Mesendoderm (in vitro differentiated cells): ENCODE results near the gene GLIS1.

Experiments used
- DNase-seq: peaks from one replicate; pipeline ENCODE4 v3.0.0; 2013
- H2AK5ac ChIP-seq: 2 replicates; pipeline ENCODE4 v1.6.1; 2013; ENCODE audit warnings: low read length, inconsistent platforms
- H2BK120ac ChIP-seq: 2 replicates; pipeline ENCODE4 v1.6.1; 2013; ENCODE audit warnings: low read depth, mild to moderate bottlenecking, low read length, moderate library complexity, mixed read lengths
- H2BK15ac ChIP-seq: replicated peaks from 2 replicates; pipeline ENCODE4 v1.6.1; 2013; ENCODE audit warnings: low read depth, mild to moderate bottlenecking, moderate library complexity
- H2BK5ac ChIP-seq: 2 replicates; pipeline ENCODE4 v1.6.1; 2013; ENCODE audit warnings: low read length, inconsistent platforms
- H3K18ac ChIP-seq: 2 replicates; pipeline ENCODE4 v1.6.1; 2013; ENCODE audit warnings: mild to moderate bottlenecking, low read length, mixed read lengths
- H3K23ac ChIP-seq: one replicate; pipeline ENCODE4 v1.6.1; 2013; ENCODE audit warnings: low read length
- H3K27ac ChIP-seq: 2 replicates; pipeline ENCODE4 v1.5.1; 2013; ENCODE audit warnings: low read depth, mild to moderate bottlenecking, inconsistent platforms, low read length, moderate library complexity
- H3K27me3 ChIP-seq: 2 replicates; pipeline ENCODE4 v1.6.1; 2013; ENCODE audit warnings: low read length, control low read depth, mild to moderate bottlenecking, inconsistent platforms; ENCODE audit not compliant: insufficient read depth, poor library complexity
- H3K36me3 ChIP-seq: 2 replicates; pipeline ENCODE4 v1.6.1; 2013; ENCODE audit warnings: low read length, inconsistent platforms; ENCODE audit not compliant: control insufficient read depth, insufficient read depth
- H3K4ac ChIP-seq: one replicate; pipeline ENCODE4 v1.6.1; 2013; ENCODE audit warnings: low read depth, mild to moderate bottlenecking, low read length, moderate library complexity
- H3K4me1 ChIP-seq: 2 replicates; pipeline ENCODE4 v1.6.1; 2013; ENCODE audit warnings: low read depth, low read length, inconsistent platforms; ENCODE audit not compliant: control insufficient read depth
- H3K4me2 ChIP-seq: 2 replicates; pipeline ENCODE4 v1.6.1; 2013; ENCODE audit warnings: low read length
- H3K4me3 ChIP-seq: 2 replicates; pipeline ENCODE4 v1.5.1; 2013; ENCODE audit warnings: mild to moderate bottlenecking, low read length
- H3K56ac ChIP-seq: one replicate; pipeline ENCODE4 v1.6.1; 2013; ENCODE audit warnings: low read length
- H3K79me1 ChIP-seq: 2 replicates; pipeline ENCODE4 v1.6.1; 2013; ENCODE audit warnings: low read length, inconsistent platforms
- H3K79me2 ChIP-seq: 2 replicates; pipeline ENCODE4 v1.6.1; 2013; ENCODE audit warnings: mild to moderate bottlenecking, low read length; ENCODE audit not compliant: control insufficient read depth, insufficient read depth
- H3K9ac ChIP-seq: 2 replicates; pipeline ENCODE4 v1.6.1; 2013; ENCODE audit warnings: low read length, inconsistent platforms
- H4K5ac ChIP-seq: one replicate; pipeline ENCODE4 v1.6.1; 2013; ENCODE audit warnings: low read length
- H4K8ac ChIP-seq: one replicate; pipeline ENCODE4 v1.6.1; 2013; ENCODE audit warnings: low read depth, mild to moderate bottlenecking, control low read depth, low read length, moderate library complexity
- WGBS: extraction: QIAGEN DNeasy Blood & Tissue Kit; methylation state at CpG from one replicate; pipeline ENCODE4 v1.1.7; 2013; ENCODE audit warnings: low lambda C conversion rate, missing lambda C conversion rate; ENCODE audit not compliant: insufficient coverage; ENCODE audit errors: extremely low coverage; 5-methylcytosine and 5-hydroxymethylcytosine counted together

GLIS1 gene

DNA sequence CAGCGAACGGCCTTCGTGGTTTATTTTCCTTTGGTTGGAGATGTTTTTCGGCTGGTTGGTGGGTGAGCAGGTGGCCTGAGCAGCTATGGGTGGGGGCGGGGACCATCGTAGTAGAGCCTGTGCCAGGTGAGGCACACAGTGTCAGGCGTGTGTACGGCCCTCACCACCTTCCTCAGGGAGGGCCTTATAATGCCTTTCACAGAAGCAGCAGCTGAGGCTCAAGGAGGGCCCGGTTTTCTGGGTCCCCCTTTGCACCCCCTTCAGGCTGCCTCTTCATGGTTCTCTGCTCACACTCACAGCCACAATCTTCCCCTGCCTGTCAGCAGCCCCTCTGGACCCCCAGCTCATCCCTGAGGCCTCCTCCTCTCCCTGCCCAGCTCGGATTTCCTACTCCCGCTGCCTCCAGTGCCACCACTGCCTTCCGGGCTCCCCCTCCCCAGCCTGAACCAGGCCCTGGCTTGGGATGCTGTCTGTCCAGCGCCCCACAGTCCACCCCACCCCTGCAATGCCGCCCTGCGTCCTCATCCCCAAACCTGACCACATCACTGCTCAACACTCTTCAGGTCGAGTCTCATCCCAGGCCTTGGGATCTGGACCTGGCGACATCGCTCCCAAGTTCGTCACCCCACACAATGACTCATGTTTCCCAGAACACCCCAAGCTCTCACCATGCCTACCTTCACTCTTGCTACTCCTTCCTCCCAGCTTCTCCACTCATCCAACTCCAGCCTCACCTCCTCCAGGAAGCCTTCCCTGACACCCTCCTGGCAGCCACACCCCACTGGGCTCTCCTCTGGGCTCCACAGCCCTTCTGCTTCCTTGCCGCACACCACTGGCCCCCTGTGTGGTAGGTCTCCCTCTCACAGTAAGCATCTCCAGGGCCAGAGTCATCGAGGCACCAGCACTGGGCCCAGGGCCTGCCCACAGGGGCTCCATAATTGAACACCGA lies 225.9 kb downstream of the GLIS1 start:
- no peak overlapping the region for H2AK5ac ChIP-seq

DNA sequence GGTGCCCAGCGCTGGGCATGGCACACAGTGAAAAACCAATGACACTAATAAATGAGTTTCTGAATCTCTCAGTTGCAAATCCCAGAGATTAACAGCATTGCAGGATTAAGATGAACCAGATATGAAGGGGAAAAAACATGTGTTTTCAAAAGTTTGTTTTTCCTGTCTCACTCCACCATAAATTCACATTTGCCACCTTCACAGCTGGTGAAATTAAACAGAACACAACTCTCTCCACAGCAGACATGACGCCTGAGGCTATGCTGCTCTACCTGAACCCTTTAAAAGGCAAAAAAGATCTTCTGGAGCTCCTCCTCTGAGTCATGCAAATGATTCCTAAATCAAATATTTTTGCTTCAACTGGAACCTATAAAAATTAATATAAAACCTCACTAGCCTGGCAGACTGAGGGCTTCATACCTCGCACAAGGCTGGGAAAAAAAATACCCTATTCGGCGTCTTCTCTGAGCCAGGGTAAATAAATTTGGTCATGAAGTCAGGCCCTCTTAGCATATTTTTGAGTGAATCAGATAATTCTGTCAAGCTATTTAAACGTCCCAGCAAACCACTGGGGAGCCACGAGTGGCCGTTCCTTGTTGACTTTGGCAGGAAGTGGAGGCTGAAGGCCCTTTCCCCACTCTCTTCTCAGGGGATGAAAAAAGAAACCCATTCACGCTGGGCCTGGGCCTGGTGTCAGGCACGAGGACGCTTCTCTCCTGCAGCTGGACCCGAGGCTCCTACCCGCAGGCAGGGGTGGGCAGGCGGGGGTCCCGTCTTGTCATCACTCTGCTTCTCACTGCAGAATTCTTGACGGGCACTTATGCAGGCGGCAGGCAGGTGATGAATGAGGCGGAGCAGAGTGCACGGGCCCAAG lies 226.8 kb downstream of the GLIS1 start:
- DNase-seq, result no peak
- Histone ChIP-seq H3K56ac (no peak overlapping the region), H3K23ac (no peak overlapping the region), H2BK5ac (no peak overlapping the region), H3K4me2 (no peak overlapping the region), H3K4ac (no peak overlapping the region), H4K5ac (no peak overlapping the region), H2BK15ac (no peak overlapping the region), H3K27me3 (no peaks in the 10 kb centered on the region), H3K18ac (no peak overlapping the region), H3K79me1 (no peaks in the 10 kb centered on the region), H2AK5ac (no peak overlapping the region), H3K9ac (no peak overlapping the region), H2BK120ac (no peak overlapping the region), H4K8ac (no peak overlapping the region), H3K4me1 (no peaks in the 10 kb centered on the region), H3K4me3 (no peak overlapping the region), H3K27ac (no peak overlapping the region), H3K79me2 (no peaks in the 10 kb centered on the region), H3K36me3 (no peaks in the 10 kb centered on the region)
- WGBS, result no CpG with 5 or more reads among the region's 19 CpGs

More for the DNA sequence above, 225.9 kb downstream of the GLIS1 start:
- Histone ChIP-seq H3K56ac (no peak overlapping the region), H2BK5ac (no peak overlapping the region), H3K27ac (no peak overlapping the region), H2BK120ac (no peak overlapping the region), H3K23ac (no peak overlapping the region), H2BK15ac (no peak overlapping the region), H3K4ac (no peak overlapping the region), H4K5ac (no peak overlapping the region), H3K4me2 (no peak overlapping the region), H3K79me1 (no peaks in the 10 kb centered on the region), H3K4me3 (no peak overlapping the region), H3K36me3 (no peaks in the 10 kb centered on the region), H3K9ac (no peak overlapping the region), H3K79me2 (no peaks in the 10 kb centered on the region), H3K27me3 (no peaks in the 10 kb centered on the region), H3K18ac (no peak overlapping the region), H4K8ac (no peak overlapping the region), H3K4me1 (no peaks in the 10 kb centered on the region)
- no peak for DNase-seq
- no CpG with 5 or more reads among the region's 22 CpGs for WGBS

DNA sequence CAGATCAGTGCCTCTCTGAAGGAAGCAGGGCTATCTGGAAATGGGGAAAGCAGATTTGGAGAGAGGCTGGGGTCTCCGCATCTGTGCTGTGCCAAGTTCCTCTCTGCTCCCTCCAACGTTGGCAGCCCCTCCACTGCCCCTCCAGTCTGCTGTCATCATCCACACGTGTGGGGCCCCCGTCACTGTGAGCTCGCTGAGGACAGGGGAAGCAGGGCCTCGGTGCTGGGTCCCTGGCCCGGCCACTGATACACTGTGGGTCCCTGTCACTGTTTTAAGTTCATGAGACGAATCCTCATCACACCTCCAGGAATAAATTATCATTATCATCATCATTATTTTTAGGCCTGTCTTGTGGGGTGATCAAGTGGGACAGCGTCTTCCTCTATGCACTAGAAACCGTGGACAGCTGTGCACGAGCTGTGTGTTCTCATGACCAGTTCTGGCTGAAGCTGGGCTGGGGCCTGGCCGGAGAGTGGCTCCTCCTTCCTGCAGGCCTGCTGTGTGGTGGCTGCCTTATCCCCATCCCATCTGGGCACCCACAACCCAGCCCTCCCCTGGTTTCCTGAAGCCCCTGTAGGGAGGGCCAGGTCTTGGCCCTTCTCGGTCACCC lies 227.5 kb downstream of the GLIS1 start:
- Histone ChIP-seq H2BK5ac (no peak overlapping the region), H2BK15ac (no peak overlapping the region), H3K4me1 (no peaks in the 10 kb centered on the region), H3K23ac (no peak overlapping the region), H3K79me1 (no peaks in the 10 kb centered on the region), H3K27ac (no peak overlapping the region), H4K8ac (no peak overlapping the region), H3K36me3 (no peaks in the 10 kb centered on the region), H3K4me3 (no peak overlapping the region), H3K79me2 (no peaks in the 10 kb centered on the region), H3K9ac (no peak overlapping the region), H3K18ac (no peak overlapping the region), H3K4ac (no peak overlapping the region), H2AK5ac (no peak overlapping the region), H4K5ac (no peak overlapping the region), H3K27me3 (no peaks in the 10 kb centered on the region), H3K56ac (no peak overlapping the region), H2BK120ac (no peak overlapping the region), H3K4me2 (no peak overlapping the region)
- no CpG with 5 or more reads among the region's 13 CpGs for WGBS
- no peak for DNase-seq

DNA sequence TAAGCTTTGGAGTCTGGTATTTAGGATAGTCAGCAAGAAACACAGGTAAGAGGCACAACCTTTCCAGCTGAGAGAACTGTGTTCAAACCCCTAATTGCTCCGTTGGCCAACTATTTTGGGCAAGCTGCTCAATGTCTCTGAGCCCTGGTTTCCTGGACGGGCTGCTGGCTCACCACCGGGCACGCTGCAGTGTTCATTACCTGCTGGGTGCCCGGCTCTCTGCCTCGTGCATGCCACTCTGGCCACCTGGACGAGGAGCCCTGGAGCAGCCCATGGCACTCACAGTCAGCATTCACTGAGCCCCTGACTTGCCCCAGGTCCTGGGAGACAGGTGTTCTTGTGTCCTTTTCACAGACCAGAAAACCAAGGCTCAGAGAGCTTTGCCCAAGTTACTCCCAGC lies 228.7 kb downstream of the GLIS1 start:
- Histone ChIP-seq H3K23ac (no peak overlapping the region), H3K4me2 (no peak overlapping the region), H2AK5ac (no peak overlapping the region), H3K4me3 (no peak overlapping the region), H2BK5ac (no peak overlapping the region), H3K56ac (no peak overlapping the region), H3K4me1 (no peaks in the 10 kb centered on the region), H4K5ac (no peak overlapping the region), H3K9ac (no peak overlapping the region), H4K8ac (no peak overlapping the region), H3K36me3 (no peaks in the 10 kb centered on the region), H3K18ac (no peak overlapping the region), H3K4ac (no peak overlapping the region), H3K79me2 (no peaks in the 10 kb centered on the region), H3K79me1 (no peaks in the 10 kb centered on the region), H2BK15ac (no peak overlapping the region), H3K27me3 (no peaks in the 10 kb centered on the region), H3K27ac (no peak overlapping the region), H2BK120ac (no peak overlapping the region)
- WGBS, result no CpG with 5 or more reads among the region's 7 CpGs
- no peak for DNase-seq

DNA sequence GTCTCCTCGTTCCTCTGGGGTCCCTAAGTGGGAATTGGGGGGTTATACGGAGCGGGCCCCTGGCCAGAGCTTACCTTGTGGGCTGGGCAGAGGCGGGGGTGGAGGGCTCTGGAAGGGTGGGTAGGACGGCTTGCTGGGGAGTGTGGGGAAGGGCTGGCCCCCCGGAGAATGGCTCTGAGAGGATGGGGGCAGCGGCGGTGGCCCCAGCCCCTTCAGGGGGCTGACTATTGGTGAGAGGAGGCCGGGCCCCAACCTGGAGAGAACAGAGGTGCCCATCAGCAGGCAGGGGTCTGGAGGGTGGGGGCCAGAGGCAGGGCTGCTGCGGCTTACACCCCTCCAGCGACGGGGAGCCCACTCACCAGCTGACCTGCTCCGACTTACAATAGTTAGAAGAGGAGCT lies 229.2 kb downstream of the GLIS1 start:
- Histone ChIP-seq H3K27me3 (no peaks in the 10 kb centered on the region), H2BK5ac (no peak overlapping the region), H3K4me3 (no peak overlapping the region), H2AK5ac (no peak overlapping the region), H3K4ac (no peak overlapping the region), H3K4me1 (no peaks in the 10 kb centered on the region), H3K79me1 (no peaks in the 10 kb centered on the region), H3K18ac (no peak overlapping the region), H3K27ac (no peak overlapping the region), H3K79me2 (no peaks in the 10 kb centered on the region), H3K36me3 (no peaks in the 10 kb centered on the region), H4K5ac (no peak overlapping the region), H3K9ac (no peak overlapping the region), H2BK15ac (no peak overlapping the region), H3K56ac (no peak overlapping the region), H4K8ac (no peak overlapping the region), H2BK120ac (no peak overlapping the region), H3K4me2 (no peak overlapping the region), H3K23ac (no peak overlapping the region)
- WGBS, result no CpG with 5 or more reads among the region's 13 CpGs
- no peak for DNase-seq
